Stimulated activated CD4-positive, alpha-beta T cell treated with anti-CD3 and anti-CD28 coated beads, Interleukin-15, amount 100 ng/mL, for 24 hours (primary cell): Measurements from ENCODE around the gene MKRN2.

Source experiments
- DNase-seq: peaks from one replicate; pipeline ENCODE4 v3.0.0-alpha.2; 2020

Gene MKRN2

GRCh38 chr3:12557473-12558100 is 700 bp downstream of the MKRN2 start:
- DNase-seq, result no peak

GRCh38 chr3:12558706-12559105 is 1.8 kb downstream of the MKRN2 start:
- DNase-seq, result no peak

- DNase-seq, result no peak
Observed at GRCh38 chr3:12559520-12559919, 2.6 kb downstream of the MKRN2 start.

- peak; percentile 12 for DNase-seq
Observed at GRCh38 chr3:12560505-12561190, 3.8 kb downstream of the MKRN2 start.

DNA sequence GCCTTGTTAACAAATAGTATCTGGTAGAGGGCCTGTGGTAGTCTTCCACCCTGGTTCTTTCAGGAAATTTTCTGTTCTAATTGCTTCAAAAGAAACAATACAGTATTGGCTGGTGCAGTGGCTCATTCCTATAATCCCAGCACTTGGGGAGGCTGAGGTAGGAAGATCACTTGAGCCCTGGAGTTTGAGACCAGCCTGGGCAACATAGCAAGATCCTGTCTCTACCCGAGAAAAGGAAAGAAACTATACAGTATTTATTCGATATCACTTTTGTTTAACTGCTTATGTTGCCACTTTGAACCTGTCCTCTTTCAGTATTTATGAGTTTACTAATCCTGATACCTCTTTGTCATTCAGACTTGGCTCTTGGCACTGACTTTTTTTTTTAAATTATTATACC is 4.5 kb downstream of the MKRN2 start:
- DNase-seq, result no peak

DNA sequence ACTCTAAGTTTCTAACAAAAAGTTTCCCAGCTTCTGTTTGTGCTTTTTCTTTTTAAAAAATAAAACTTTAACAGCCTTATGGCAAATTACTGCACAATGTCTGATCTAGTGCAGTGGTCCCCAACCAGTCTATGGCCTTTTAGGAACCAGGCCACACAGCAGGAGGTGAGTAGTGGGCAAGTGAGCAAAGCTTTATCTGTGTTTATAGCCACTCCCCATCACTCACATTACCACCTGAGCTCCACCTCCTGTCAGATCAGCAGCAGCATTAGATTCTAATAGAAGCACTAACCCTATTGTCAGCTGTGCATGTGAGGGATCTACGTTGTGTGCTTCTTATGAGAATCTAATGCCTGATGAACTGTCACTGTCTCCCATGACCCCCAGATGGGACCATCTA is 5.6 kb downstream of the MKRN2 start:
- no peak for DNase-seq

GRCh38 chr3:12566976-12567375 is 10.1 kb downstream of the MKRN2 start:
- no peak for DNase-seq

GRCh38 chr3:12568747-12569146 is 11.9 kb downstream of the MKRN2 start:
- no peak for DNase-seq

GRCh38 chr3:12569836-12570235 is 12.9 kb downstream of the MKRN2 start:
- no peak for DNase-seq

DNA sequence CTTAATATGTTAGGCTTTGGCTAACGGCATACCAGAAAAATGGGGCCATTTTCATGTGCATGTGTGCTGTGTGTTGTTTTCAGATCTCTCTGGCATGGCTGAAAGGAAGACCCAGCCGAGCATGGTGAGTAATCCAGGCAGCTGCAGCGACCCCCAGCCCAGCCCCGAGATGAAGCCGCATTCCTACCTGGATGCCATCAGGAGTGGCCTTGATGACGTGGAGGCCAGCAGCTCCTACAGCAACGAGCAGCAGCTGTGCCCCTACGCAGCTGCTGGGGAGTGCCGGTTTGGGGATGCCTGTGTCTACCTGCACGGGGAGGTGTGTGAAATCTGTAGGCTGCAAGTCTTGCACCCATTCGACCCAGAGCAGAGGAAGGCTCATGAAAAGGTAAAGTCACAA is 15.1 kb downstream of the MKRN2 start:
- no peak for DNase-seq

DNA sequence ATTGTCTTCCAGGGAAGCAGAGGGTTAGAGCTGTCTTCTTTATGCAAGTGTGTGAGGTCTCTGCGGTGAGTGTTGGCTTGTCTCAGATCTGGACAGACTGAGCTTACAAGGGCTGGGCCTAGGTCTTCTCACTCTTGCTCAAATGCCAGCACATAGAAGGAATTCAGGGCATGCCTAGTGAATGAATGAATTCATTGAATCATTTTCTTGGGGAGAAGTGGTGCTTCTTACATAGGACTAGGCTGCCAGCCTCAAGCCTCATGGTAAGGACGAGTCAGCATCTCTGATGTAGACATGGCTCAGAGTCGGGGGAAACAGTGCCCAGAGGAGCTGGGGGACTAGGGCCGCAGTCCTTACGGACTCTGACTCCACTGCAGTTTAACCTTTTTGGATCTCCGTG is 17.2 kb downstream of the MKRN2 start:
- no peak for DNase-seq

DNA sequence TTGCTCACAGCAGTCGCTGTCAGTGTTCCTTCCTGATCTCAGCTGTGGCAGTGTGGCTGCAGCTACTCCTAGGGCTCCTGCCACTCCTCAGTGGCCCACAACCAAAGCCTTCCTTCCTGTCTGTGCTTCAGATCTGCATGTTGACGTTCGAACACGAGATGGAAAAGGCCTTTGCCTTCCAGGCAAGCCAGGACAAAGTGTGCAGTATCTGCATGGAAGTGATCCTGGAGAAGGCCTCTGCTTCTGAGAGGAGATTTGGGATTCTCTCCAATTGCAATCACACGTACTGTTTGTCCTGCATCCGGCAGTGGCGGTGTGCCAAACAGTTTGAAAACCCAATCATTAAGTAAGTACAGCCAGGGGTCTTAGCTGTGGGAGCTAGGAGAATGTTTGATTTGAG is 17.8 kb downstream of the MKRN2 start:
- no peak for DNase-seq

DNA sequence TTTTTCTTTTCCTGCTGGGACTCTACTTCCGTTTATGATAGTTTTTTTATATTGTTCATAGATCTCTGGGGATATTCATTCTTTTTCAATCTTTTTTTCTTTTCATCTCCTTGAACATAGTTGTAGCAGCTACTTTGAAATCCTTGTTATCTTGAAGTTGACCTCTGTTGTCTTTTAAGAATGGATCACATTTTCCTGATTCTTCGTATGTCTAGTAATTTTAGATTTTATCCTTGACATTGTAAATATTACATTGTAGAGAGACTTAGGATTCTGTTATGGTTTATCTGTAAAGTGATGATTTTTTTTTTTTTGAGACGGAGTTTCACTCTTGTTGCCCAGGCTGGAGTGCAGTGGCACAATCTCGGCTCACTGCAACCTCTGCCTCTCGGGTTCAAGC is 20.5 kb downstream of the MKRN2 start:
- no peak for DNase-seq

DNA sequence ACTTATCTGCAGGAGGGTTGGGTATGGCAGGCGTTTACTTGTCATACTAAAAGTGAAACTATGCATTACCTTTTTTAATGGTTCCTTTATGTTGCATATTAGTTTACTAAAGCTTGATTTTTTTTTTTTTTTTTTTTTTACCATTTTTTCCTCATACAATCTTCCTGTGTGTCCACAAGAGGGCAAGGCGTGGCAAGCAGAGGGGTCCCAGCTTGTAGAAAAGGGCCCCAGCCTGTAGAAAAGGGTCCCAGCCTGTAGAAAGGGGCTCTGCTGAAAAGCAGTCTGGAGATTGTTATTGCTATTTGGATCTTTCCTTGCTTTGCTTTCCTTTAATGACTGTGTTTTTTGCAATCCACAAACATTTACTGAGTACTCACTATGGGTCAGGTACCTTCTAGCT is 21.9 kb downstream of the MKRN2 start:
- no peak for DNase-seq

GRCh38 chr3:12579456-12579855 is 22.6 kb downstream of the MKRN2 start:
- DNase-seq, result no peak

DNA sequence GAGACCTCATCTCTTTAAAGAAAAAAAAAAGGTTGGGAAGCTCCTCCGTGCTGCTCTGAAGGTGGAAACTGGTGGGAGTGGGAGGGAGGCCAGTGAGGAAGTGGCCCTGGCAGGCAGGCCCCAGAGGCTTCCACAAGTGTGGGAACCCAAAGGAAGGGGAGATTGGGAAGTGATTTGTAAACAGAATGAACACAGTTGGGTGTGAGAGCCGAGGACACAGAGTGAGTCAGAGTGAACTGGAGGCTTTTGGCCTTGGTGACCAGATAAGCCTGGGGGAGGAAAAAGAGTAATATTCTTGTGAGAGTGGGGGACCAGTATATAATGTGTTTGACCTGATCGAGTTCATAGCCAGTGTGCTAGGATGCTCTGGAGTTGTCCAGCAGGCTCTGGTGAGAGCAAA is 23.0 kb downstream of the MKRN2 start:
- no peak for DNase-seq

DNA sequence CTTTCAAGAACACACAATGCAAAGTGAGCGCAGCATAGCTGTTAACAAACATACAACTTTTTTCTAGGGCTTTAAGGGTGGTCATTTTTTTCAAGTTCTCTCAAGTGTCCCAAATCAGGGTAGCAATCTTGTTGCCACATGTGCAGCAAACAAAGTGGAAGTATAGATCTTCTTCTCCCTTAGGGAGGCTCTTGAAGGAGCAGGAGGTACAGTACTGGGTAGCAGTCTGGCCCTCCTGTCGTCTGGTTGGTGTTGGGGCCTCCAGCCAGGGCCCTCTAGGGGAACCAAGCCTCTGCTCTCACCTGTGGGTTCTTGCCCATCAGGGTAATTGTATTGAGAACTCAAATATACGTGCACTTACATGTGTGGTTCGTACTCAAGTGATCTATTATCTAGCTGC is 25.8 kb downstream of the MKRN2 start:
- no peak for DNase-seq

DNA sequence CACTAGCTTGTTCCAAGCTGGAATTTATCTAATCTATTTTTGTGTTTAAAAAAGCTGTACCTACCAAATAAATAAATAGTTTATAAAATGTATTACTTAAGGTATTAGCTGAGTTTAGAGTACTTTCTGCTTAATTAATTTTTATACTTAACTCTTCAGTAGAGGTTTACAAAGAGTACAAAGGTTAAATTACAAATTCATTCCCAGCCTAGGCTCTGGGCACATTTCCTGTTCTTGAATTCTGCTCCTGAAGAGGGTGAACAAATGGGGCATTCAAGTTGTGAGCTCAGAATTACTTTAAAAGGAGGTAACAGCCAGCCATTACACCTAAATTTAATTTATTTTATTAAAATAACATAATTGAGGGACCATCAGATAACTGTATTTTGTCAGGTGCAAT is 26.4 kb downstream of the MKRN2 start:
- no peak for DNase-seq

- DNase-seq, result no peak
Observed at GRCh38 chr3:12584083-12584482, 27.2 kb downstream of the MKRN2 start.

GRCh38 chr3:12585181-12585580 is 28.3 kb downstream of the MKRN2 start:
- no peak for DNase-seq

- DNase-seq, result no peak
Observed at GRCh38 chr3:12585970-12586369, 29.1 kb downstream of the MKRN2 start.

DNA sequence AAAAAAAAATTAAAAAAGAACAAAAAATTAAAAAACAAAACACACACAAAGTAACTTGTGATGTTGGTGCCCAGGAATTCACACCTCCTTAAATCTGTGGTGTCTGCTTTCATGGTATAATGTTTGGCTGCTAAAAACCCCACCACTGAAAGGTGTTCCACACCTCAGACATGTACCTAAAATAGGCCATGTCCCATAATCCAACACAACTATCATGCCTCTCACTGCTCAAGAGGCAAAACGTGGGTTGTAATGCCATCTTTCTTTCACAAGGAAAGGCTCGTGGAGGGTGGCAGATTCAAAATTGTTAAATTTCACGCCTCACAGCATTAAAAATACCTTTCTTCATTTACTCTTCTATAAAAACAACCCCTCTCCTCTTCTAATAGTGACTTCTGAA is 29.5 kb downstream of the MKRN2 start:
- no peak for DNase-seq

DNA sequence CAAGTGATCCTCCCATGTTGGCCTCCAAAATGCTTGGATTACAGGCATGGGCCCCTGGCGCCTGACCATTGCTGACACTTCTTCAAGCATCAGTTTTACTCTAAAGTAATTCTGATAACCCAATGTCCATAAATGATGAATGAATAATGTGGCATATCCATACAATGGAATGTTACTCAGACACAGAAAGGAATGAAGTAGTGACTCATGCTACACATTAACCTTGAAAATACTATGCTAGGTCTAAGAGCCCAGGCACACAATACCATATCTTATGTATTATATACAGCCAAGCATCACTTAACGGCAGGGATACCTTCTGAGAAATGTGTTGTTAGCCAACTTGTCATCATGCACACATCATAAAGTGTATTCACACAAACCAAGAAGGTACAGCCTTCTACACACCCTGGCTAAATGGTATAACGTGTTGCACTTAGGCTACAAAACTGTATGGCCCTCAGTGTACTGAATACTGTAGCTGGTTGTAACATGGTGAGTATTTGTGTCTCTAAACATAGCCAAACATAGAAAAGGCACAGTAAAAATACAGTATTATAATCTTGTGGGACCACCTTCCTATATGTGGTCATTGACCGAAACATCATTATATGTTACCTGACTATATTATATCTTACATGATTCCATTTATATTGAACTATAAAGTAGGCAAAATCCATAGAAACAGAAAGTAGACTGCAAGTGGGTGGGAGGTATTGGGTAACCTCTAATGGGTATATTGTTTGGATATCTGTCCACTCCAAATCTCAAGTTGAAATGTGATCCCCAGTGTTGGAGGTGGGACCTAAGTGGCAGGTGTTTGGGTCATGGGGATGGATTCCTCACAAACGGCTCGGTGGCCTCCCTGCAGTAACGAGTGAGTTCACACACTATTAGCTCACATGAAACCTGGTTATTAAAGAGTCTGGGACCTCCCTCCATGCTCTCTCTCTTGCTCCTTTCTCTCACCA is 31.4 kb downstream of the MKRN2 start:
- no peak for DNase-seq

- DNase-seq, result no peak
Observed at GRCh38 chr3:12590096-12590495, 33.2 kb downstream of the MKRN2 start.
